HG03378 (cell line): ENCODE results near the gene BMPR2.
"Not testable (repeated sequence)": the region's sequence is repeated elsewhere in the genome, so short reads cannot be mapped to it uniquely, and the experiment has no call there.

ENCODE experiments used
- ATAC-seq: cut with Tn5 transposase; IDR thresholded peaks from one replicate; pipeline ENCODE4 v1.9.1; 2021; ENCODE audit warnings: mild to moderate bottlenecking, moderate library complexity; ENCODE audit not compliant: unreplicated experiment

BMPR2 gene

GRCh38 chr2:202519453-202519852 is 143.3 kb downstream of the BMPR2 start:
- ATAC-seq: no peak

GRCh38 chr2:202521470-202521869 is 145.3 kb downstream of the BMPR2 start:
- no peak for ATAC-seq

DNA sequence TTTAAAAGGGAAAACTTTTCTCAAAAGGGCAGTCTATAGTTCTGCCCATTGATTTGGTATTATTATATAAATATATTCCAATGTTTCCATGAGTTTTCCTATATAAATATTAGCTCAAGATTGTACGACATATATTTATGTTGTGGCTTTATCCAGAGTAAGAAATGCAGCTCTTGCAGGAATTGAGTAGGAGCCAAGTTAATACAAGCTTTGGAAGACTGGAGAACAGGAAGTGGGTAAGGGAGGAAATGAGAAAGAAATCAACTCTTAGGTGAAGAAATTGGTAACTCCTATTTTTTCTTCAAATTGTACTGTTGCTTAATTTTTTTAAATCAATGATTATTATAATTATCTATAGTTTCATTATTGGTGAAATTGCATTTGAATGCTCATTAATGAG is 153.3 kb downstream of the BMPR2 start:
- ATAC-seq: no peak

GRCh38 chr2:202530038-202530437 is 153.9 kb downstream of the BMPR2 start:
- no peak for ATAC-seq

DNA sequence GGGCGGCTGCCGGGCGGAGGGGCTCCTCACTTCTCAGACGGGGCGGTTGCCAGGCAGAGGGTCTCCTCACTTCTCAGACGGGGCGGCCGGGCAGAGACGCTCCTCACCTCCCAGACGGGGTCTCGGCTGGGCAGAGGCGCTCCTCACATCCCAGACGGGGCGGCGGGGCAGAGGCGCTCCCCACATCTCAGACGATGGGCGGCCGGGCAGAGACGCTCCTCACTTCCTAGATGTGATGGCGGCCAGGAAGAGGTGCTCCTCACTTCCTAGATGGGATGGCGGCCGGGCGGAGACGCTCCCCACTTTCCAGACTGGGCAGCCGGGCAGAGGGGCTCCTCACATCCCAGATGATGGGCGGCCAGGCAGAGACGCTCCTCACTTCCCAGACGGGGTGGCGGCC is 159.2 kb downstream of the BMPR2 start:
- ATAC-seq: not testable (repeated sequence)

- ATAC-seq: no peak
These were observed 165.0 kb downstream of the BMPR2 start for GRCh38 chr2:202541137-202541536.

DNA sequence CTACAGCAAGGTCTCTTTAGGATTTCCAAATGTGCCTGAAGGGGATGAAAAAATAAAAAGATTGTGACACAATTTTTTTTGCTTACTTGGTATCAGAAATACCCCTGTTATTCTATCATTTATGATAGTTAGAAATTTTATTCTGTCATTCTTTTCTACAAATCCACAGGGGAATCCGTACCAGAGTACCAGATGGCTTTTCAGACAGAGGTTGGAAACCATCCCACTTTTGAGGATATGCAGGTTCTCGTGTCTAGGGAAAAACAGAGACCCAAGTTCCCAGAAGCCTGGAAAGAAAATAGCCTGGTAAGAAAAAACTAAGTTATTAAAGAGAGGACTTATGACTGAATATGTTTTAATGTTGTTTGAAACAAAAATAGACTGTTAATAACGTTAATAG is 166.0 kb downstream of the BMPR2 start:
- ATAC-seq: no peak

DNA sequence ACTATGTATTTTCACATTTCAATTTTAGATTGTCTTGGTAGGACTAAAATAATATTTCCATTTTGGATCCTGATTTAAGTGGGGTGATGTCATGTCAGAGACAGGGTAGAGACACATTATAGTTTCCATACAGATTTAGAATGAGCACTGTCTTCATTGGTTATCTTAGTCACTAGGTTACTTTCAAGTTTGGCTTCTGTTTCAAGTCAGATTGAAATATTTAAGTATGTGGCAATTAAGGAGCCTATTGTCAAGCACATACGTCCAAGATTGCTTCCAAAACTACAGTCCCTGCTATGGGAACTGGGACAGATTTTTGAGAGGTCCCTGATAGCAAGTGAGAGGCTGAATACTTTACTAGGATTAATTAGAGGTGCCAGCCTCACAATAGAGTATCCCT is 169.4 kb downstream of the BMPR2 start:
- no peak for ATAC-seq

DNA sequence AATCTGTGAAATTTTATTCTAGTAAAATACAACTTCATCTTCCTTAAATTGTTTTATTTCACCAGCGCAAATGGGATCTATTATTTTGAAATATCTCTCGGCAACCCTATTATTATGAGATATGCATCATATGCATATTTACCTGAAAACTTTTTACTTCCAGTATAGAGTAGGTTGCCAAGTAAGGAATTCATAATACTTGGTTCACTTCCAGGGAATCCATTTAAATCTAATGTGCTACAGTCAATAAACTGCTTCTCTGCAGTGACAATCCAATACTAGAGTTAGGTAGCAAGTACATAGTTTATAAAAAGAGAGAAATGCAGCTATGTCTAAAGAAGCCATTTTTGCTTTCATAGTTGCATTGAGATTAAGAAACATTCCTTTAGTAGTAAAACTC is 169.8 kb downstream of the BMPR2 start:
- ATAC-seq: no peak

GRCh38 chr2:202546499-202547141 is 170.5 kb downstream of the BMPR2 start:
- ATAC-seq: not testable (repeated sequence)

- no peak for ATAC-seq
These were observed 172.1 kb downstream of the BMPR2 start for GRCh38 chr2:202548240-202548639.

- not testable (repeated sequence) for ATAC-seq
These were observed 174.9 kb downstream of the BMPR2 start for GRCh38 chr2:202551000-202551399.

DNA sequence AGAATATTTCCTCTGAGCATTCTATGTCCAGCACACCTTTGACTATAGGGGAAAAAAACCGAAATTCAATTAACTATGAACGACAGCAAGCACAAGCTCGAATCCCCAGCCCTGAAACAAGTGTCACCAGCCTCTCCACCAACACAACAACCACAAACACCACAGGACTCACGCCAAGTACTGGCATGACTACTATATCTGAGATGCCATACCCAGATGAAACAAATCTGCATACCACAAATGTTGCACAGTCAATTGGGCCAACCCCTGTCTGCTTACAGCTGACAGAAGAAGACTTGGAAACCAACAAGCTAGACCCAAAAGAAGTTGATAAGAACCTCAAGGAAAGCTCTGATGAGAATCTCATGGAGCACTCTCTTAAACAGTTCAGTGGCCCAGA is 179.2 kb downstream of the BMPR2 start:
- ATAC-seq: no peak

DNA sequence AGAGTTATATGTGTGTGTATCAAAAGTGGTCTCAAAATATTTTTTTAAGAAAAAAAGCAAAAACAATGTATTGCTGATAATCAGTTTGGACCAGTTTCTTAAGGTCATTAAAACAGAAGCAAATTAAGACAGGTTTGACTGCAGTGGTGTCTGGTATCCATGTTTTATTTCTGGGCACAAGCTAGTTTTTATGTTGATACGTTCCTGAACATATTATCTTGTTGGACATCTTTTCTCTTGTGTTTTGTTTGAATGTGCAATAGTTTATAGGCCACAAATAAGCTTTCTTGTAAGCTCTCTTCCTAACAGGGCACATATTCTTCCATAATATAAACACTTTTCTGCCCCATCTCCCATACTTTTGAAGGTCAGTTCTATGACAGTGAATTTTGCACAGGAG is 184.1 kb downstream of the BMPR2 start:
- ATAC-seq: no peak

- ATAC-seq: no peak
These were observed 188.1 kb downstream of the BMPR2 start for GRCh38 chr2:202564226-202564625.

DNA sequence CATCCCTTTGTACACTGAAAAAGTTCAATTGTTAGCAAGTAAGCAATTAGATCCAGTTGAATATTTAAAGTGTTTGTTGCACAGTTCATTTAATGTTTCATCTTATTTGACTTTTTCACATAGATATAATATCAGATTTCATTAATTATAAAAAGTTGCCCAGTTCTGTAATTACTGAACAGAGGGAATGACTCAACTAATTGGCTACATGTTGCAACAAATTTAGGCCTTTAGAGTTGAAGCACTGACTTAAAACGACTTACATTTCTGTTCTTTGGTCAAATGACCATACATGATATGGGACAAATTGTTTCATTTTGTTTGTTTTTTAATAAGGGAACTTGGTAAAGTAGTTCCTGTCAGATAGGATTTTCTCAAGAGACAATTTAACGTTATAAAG is 190.2 kb downstream of the BMPR2 start:
- no peak for ATAC-seq

DNA sequence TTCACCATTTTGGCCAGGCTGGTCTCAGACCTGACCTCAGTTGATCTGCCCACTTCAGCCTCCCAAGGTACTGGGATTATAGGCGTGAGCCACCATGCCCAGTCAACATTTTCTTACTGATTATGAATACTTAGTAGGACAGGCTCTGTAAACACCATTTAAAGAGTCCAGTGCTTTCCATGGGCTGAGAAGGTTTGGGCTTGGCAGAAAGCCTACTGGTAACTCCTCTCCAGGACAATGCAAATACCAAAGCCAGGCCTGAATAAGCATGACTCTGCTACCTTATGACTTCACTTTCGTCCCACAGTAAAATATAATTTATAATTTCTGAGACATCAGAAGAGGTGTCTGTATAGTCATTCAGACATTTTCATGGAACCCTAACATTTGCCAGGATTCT is 198.4 kb downstream of the BMPR2 start:
- ATAC-seq: no peak

- not testable (repeated sequence) for ATAC-seq
These were observed 199.1 kb downstream of the BMPR2 start for GRCh38 chr2:202575194-202575593.

- no peak for ATAC-seq
These were observed 201.4 kb downstream of the BMPR2 start for GRCh38 chr2:202577250-202578183.

GRCh38 chr2:202582846-202583245 is 206.7 kb downstream of the BMPR2 start:
- not testable (repeated sequence) for ATAC-seq

DNA sequence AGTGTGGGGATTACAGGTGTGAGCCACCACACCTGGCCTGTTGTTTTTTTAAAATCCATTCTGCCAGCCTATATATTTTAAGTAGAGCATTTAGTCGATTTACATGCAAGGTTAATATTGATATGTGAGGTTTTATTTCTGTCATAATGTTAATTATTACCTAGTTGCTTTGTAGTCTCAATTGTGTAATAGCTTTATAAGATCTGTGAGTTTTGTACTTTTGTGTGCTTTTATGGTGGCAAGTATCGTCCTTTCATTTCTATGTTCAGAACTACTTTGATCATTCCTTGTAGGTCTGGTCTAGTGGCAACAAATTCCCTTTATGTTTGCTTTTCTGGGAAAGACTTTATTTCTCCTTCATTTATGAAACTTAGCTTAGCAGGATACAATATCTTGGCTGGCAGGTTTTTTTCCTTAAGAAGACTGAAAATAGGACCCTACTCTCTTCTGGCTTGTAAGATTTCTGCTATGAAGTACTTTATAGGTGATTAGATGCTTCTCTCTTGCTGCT is 207.6 kb downstream of the BMPR2 start:
- no peak for ATAC-seq
